GM12864 (cell line): ENCODE data around the gene CPED1.

Source experiments
- DNase-seq: peaks from one replicate; pipeline ENCODE4 v3.0.0-alpha.2; 2011; ENCODE audit warnings: low read depth
- H3K4me3 ChIP-seq: 2 replicates; pipeline ENCODE4 v1.5.1; 2011; ENCODE audit warnings: mild to moderate bottlenecking, low read depth, low read length, control low read depth
- CTCF ChIP-seq: IDR thresholded peaks from 2 replicates; pipeline ENCODE4 v1.5.1; 2011; ENCODE audit warnings: low read depth, mild to moderate bottlenecking, moderate library complexity, low read length, control low read depth, inconsistent platforms; ENCODE audit errors: missing control alignments

CPED1 gene

GRCh38 chr7:121084256-121084655, 95.7 kb downstream of the CPED1 start:
- no peak for DNase-seq
- no peak overlapping the region for H3K4me3 ChIP-seq
- TF ChIP-seq CTCF: no peak

- H3K4me3 ChIP-seq: no peak overlapping the region
- no peak for TF ChIP-seq CTCF
- no peak for DNase-seq
Measured at GRCh38 chr7:121084748-121085336, 96.3 kb downstream of the CPED1 start.

GRCh38 chr7:121085922-121086321, 97.4 kb downstream of the CPED1 start:
- TF ChIP-seq CTCF: no peak
- DNase-seq: no peak
- no peak overlapping the region for H3K4me3 ChIP-seq

- TF ChIP-seq CTCF: no peak
- H3K4me3 ChIP-seq: no peak overlapping the region
- DNase-seq: no peak
Measured at GRCh38 chr7:121088870-121089269, 100.4 kb downstream of the CPED1 start.

GRCh38 chr7:121094829-121095228, 106.3 kb downstream of the CPED1 start:
- no peak overlapping the region for H3K4me3 ChIP-seq
- TF ChIP-seq CTCF: no peak
- no peak for DNase-seq

GRCh38 chr7:121097577-121097976, 109.1 kb downstream of the CPED1 start:
- TF ChIP-seq CTCF: no peak
- H3K4me3 ChIP-seq: no peak overlapping the region
- no peak for DNase-seq

- H3K4me3 ChIP-seq: no peak overlapping the region
- no peak for DNase-seq
- peak; percentile 10 for TF ChIP-seq CTCF
Measured at GRCh38 chr7:121099572-121099971, 111.1 kb downstream of the CPED1 start.
